Activated CD4-positive, alpha-beta T cell treated with anti-CD3 and anti-CD28 coated beads for 36 hours (primary cell): ENCODE data around the gene GAL3ST2. TPM values are rescaled to one million over a fixed set of nuclear protein-coding genes. Genes with fewer than 3 reads are reported as not detected.

Experiments
- ATAC-seq: fragments of 200-7000 bp; cut with Tn5 transposase; one replicate; pipeline ENCODE4 v1.10.0; 2021; ENCODE audit warnings: mild to moderate bottlenecking, moderate library complexity
- CTCF ChIA-PET: fragments of 350-600 bp; sonication (Branson Sonifier 250); formaldehyde crosslinking; loops from one replicate; lab custom pipeline; 2021; ENCODE audit warnings: antibody characterized with exemption; lab: Charles Lee
- POLR2A ChIA-PET: fragments of 350-600 bp; sonication (Branson Sonifier 250); formaldehyde crosslinking; loops from one replicate; lab custom pipeline; 2021; ENCODE audit warnings: antibody characterized with exemption, inconsistent platforms; lab: Charles Lee
- DNase-seq: peaks from one replicate; pipeline ENCODE4 v3.0.0-alpha.2; 2020
- H3K27ac Mint-ChIP-seq: one replicate; pipeline ENCODE4 v1.8.0; 2021; ENCODE audit warnings: mixed read lengths
- H3K27me3 Mint-ChIP-seq: one replicate; pipeline ENCODE4 v1.8.0; 2021; ENCODE audit warnings: mixed read lengths
- H3K36me3 Mint-ChIP-seq: one replicate; pipeline ENCODE4 v1.8.0; 2021; ENCODE audit warnings: low read depth, mixed read lengths
- H3K4me1 Mint-ChIP-seq: one replicate; pipeline ENCODE4 v1.8.0; 2021; ENCODE audit warnings: mixed read lengths
- H3K4me3 Mint-ChIP-seq: one replicate; pipeline ENCODE4 v1.8.0; 2021; ENCODE audit warnings: mild to moderate bottlenecking, moderate library complexity, mixed read lengths
- H3K9me3 Mint-ChIP-seq: one replicate; pipeline ENCODE4 v1.8.0; 2021; ENCODE audit warnings: low read depth, mixed read lengths
- intact Hi-C, 2 experiments: fragments of 100-400 bp; cut with DNase I in 1 of 2; cut with micrococcal nuclease in 1 of 2; formaldehyde crosslinking; loops; one replicate each; pipeline versions ENCODE4 v1.14.2 to v1.15.1; 2022 to 2024; cut with DNase I, micrococcal nuclease
- total RNA-seq, 2 experiments: library from RNA; stranded (reverse); gene quantifications; one replicate each; pipeline ENCODE4 v1.2.3, GENCODE V29; 2021

GAL3ST2 gene
- total RNA-seq, 2 experiments from 2014 or later: 0.94 to 1.0 TPM

- intact Hi-C loops: loop anchor here in 1 of 2 experiments (1.0 to 5.0 kb wide), 8 partner anchors 15 to 402 kb away; partner anchors contain the start of genes D2HGDH and DTYMK
- POLR2A ChIA-PET: interaction anchor here (0.6 to 1.4 kb wide), 6 partner anchors 15 to 146 kb away, joined by 3 to 13 read pairs (median 4); no protein-coding TSS in a partner anchor
- peaks cover 6% of the 10 kb centered on the region for H3K36me3 Mint-ChIP-seq
- H3K27ac Mint-ChIP-seq: peak overlapping the region; percentile 85
- ATAC-seq (peak; percentile 82), DNase-seq (peak; percentile 95)
- CTCF ChIA-PET: interaction anchor here (0.8 to 2.0 kb wide), 6 partner anchors 10 to 156 kb away, joined by 3 to 6 read pairs (median 4); no protein-coding TSS in a partner anchor
- H3K4me3 Mint-ChIP-seq: peak overlapping the region; percentile 67
- H3K9me3 Mint-ChIP-seq: no peaks in the 10 kb centered on the region
- H3K27me3 Mint-ChIP-seq: no peaks in the 10 kb centered on the region
- peaks cover 36% of the 10 kb centered on the region for H3K4me1 Mint-ChIP-seq
Measured at GRCh38 chr2:241844066-241844728, 67.6 kb downstream of the GAL3ST2 start.

GRCh38 chr2:241844831-241845578, 68.4 kb downstream of the GAL3ST2 start:
- DNase-seq (peak; percentile 29), ATAC-seq (no peak)
- Mint-ChIP-seq H3K4me1 (peaks cover 36% of the 10 kb centered on the region), H3K27me3 (no peaks in the 10 kb centered on the region), H3K36me3 (peaks cover 6% of the 10 kb centered on the region), H3K27ac (peak overlapping the region; percentile 85), H3K4me3 (peak overlapping the region; percentile 67), H3K9me3 (no peaks in the 10 kb centered on the region)
- ChIA-PET POLR2A (interaction anchor here (0.6 to 1.4 kb wide), 8 partner anchors 14 to 147 kb away, joined by 3 to 13 read pairs (median 4); no protein-coding TSS in a partner anchor), CTCF (interaction anchor here (0.7 to 2.0 kb wide), 8 partner anchors 9 to 1769 kb away, joined by 3 to 6 read pairs (median 4); no protein-coding TSS in a partner anchor)
- intact Hi-C loops: loop anchor here in 1 of 2 experiments (1.0 to 5.0 kb wide), 8 partner anchors 14 to 403 kb away; partner anchors contain the start of genes D2HGDH and DTYMK

- Mint-ChIP-seq H3K27ac (peak overlapping the region; percentile 92), H3K27me3 (no peaks in the 10 kb centered on the region), H3K9me3 (no peaks in the 10 kb centered on the region), H3K4me3 (peak overlapping the region; percentile 67), H3K4me1 (peaks cover 36% of the 10 kb centered on the region), H3K36me3 (peaks cover 12% of the 10 kb centered on the region)
- DNase-seq (peak; percentile 11), ATAC-seq (no peak)
- ChIA-PET POLR2A (no interaction called here), CTCF (interaction anchor here (0.9 to 1.5 kb wide), 3 partner anchors 11 to 22 kb away, joined by 3 to 4 read pairs (median 3); no protein-coding TSS in a partner anchor)
- intact Hi-C loops: loop anchor here in 1 of 2 experiments (1.0 kb wide), 1 partner anchor 13 kb away; no protein-coding TSS in a partner anchor
Measured at GRCh38 chr2:241846406-241846805, 69.8 kb downstream of the GAL3ST2 start.

GRCh38 chr2:241848761-241849615, 72.4 kb downstream of the GAL3ST2 start:
- H3K27me3 Mint-ChIP-seq: no peaks in the 10 kb centered on the region
- CTCF ChIA-PET: no interaction called here
- H3K36me3 Mint-ChIP-seq: peaks cover 14% of the 10 kb centered on the region
- POLR2A ChIA-PET: no interaction called here
- peaks cover 24% of the 10 kb centered on the region for H3K4me1 Mint-ChIP-seq
- intact Hi-C loops: loop anchor here in 1 of 2 experiments (1.0 kb wide), 1 partner anchor 25 kb away; no protein-coding TSS in a partner anchor
- ATAC-seq (no peak), DNase-seq (no peak)
- H3K27ac Mint-ChIP-seq: no peak overlapping the region
- no peak overlapping the region for H3K4me3 Mint-ChIP-seq
- no peaks in the 10 kb centered on the region for H3K9me3 Mint-ChIP-seq

GRCh38 chr2:241849616-241850543, 73.3 kb downstream of the GAL3ST2 start:
- H3K27ac Mint-ChIP-seq: no peak overlapping the region
- POLR2A ChIA-PET: no interaction called here

GRCh38 chr2:241850544-241851324, 74.1 kb downstream of the GAL3ST2 start:
- Mint-ChIP-seq H3K4me1 (peaks cover 12% of the 10 kb centered on the region), H3K27ac (no peak overlapping the region), H3K4me3 (no peak overlapping the region), H3K36me3 (peaks cover 14% of the 10 kb centered on the region), H3K27me3 (no peaks in the 10 kb centered on the region), H3K9me3 (no peaks in the 10 kb centered on the region)
- intact Hi-C loops: no loop called here
- CTCF ChIA-PET: interaction anchor here (0.6 kb wide), 1 partner anchor 327 kb away, joined by 3 read pairs; no protein-coding TSS in a partner anchor
- DNase-seq (peak; percentile 14), ATAC-seq (no peak)
- POLR2A ChIA-PET: no interaction called here

More at GRCh38 chr2:241849616-241850543, 73.3 kb downstream of the GAL3ST2 start:
- Mint-ChIP-seq H3K36me3 (peaks cover 14% of the 10 kb centered on the region), H3K27me3 (no peaks in the 10 kb centered on the region), H3K4me3 (no peak overlapping the region), H3K4me1 (peaks cover 19% of the 10 kb centered on the region), H3K9me3 (no peaks in the 10 kb centered on the region)
- ATAC-seq: no peak
- CTCF ChIA-PET: interaction anchor here (0.6 kb wide), 1 partner anchor 326 kb away, joined by 3 read pairs; no protein-coding TSS in a partner anchor
- intact Hi-C loops: loop anchor here in 1 of 2 experiments (1.0 kb wide), 1 partner anchor 26 kb away; no protein-coding TSS in a partner anchor
- peak; percentile 7 for DNase-seq

- Mint-ChIP-seq H3K27ac (no peak overlapping the region), H3K36me3 (peaks cover 14% of the 10 kb centered on the region), H3K27me3 (no peaks in the 10 kb centered on the region), H3K4me3 (no peak overlapping the region), H3K4me1 (peaks cover 9% of the 10 kb centered on the region), H3K9me3 (no peaks in the 10 kb centered on the region)
- DNase-seq: no peak
- intact Hi-C loops: no loop called here
- ChIA-PET POLR2A (no interaction called here), CTCF (no interaction called here)
- no peak for ATAC-seq
Measured at GRCh38 chr2:241851325-241852115, 74.9 kb downstream of the GAL3ST2 start.

- POLR2A ChIA-PET: no interaction called here
- H3K4me3 Mint-ChIP-seq: no peak overlapping the region
- no peaks in the 10 kb centered on the region for H3K27me3 Mint-ChIP-seq
- no peak for DNase-seq
- H3K36me3 Mint-ChIP-seq: peaks cover 16% of the 10 kb centered on the region
- no peaks in the 10 kb centered on the region for H3K9me3 Mint-ChIP-seq
- CTCF ChIA-PET: interaction anchor here (0.9 kb wide), 1 partner anchor 26 kb away, joined by 3 read pairs; no protein-coding TSS in a partner anchor
- H3K27ac Mint-ChIP-seq: peak overlapping the region; percentile 55
- peaks cover 11% of the 10 kb centered on the region for H3K4me1 Mint-ChIP-seq
- ATAC-seq: no peak
- intact Hi-C loops: no loop called here
Measured at GRCh38 chr2:241852116-241852980, 75.7 kb downstream of the GAL3ST2 start.
